ENCODE data around the gene NTNG1.

GRCh38 chr1:107171333-107171732, 30.5 kb downstream of the NTNG1 start:
- TF ChIP-seq CTCF (IDR thresholded peaks at IDR 0.05; ENCODE audit: insufficient read depth, low read depth, low read length) (no peak), EZH2 (IDR thresholded peaks at IDR 0.05; ENCODE audit: insufficient read depth, low read length) (no peak)
